Islet precursor cell (in vitro differentiated cells): ENCODE data around the gene ZNF628.
"Not testable (repeated sequence)": the region's sequence is repeated elsewhere in the genome, so short reads cannot be mapped to it uniquely, and the experiment has no call there.

ENCODE experiments used
- DNase-seq: peaks from one replicate; pipeline ENCODE4 v3.0.0-alpha.2; 2018

The ZNF628 gene

DNA sequence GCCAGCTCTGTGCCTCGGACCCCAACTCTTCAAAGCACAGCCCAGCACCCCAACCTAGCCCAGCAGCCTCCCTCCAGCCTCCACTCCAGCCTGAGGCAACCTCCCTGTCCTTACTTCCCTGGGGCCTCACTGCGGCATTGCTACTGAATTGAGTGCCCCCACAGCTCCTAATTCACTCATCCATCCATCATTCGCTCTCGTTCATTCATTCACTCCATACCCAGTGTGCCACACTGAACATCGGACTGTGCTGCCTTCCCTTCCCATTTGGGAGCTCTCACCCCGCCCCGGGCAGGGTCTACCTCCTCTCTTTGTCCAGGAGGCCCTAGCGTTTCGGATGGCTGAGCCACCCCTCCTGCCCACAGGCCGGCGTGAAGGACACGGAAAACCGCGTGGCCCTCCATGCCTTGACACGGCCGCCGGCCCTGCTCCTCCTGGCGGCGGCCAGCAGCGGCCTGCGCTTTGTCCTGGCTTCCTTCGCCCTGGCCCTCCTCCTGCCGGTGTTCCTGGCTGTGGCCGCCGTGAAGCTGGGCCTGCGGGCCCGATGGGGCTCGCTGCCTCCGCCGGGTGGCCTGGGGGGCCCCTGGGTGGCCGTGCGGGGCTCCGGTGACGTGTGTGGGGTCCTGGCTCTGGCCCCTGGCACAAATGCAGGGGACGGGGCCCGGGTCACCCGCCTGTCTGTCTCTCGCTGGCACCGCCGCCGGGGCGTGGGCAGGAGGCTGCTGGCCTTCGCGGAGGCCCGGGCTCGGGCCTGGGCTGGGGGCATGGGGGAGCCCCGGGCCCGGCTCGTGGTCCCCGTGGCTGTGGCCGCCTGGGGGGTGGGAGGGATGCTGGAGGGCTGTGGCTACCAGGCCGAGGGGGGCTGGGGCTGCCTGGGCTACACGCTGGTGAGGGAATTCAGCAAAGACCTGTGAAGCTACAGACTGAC is 9.9 kb downstream of the ZNF628 start:
- peak; percentile 71 for DNase-seq

DNA sequence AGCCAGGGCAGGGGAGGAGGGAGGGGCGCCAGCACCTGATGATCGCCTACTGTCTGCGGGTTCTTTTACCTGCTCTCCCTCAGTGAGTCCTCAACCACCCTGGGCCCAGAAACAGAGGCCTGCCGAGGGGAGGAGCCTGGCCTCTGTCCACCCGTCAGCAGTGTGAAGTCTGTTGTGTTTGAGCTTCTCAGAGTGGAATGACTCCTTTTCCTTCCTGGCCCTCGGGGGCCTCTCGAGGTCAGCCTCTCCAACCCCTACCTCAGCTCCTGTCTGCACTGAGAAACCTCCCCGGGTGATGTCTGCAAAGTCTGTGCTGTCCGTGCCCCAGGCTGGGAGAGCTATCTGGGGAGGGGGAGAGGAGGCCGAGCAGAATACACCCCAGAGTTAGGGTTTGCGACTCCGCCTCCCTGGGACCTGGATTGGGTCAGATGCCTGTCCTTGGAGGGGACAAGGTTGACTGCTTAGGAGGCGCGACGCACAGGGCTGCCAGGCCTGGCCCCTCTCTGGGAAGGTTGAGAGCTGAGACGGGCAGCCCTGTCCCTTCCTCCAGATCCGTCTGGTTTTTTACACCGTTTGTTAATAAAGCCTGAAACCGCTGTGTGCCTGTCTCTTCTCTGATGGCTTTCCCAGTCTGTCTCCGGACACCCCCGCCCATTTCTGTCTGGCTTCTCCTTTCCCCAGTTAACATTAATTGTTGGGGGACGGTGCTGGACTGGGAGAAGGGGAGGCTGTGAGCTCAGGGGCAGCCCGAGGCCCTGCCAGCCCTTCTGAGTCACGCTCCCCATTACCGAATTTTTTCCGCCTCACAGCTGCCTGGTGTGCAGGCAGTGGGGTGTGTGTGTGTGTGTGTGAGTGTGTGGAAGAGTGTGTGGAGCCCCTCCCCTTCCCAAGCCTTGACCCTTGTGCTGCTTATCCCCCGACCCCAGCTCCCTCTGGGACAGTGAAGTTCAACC is 10.8 kb downstream of the ZNF628 start:
- peak; percentile 96 for DNase-seq

DNA sequence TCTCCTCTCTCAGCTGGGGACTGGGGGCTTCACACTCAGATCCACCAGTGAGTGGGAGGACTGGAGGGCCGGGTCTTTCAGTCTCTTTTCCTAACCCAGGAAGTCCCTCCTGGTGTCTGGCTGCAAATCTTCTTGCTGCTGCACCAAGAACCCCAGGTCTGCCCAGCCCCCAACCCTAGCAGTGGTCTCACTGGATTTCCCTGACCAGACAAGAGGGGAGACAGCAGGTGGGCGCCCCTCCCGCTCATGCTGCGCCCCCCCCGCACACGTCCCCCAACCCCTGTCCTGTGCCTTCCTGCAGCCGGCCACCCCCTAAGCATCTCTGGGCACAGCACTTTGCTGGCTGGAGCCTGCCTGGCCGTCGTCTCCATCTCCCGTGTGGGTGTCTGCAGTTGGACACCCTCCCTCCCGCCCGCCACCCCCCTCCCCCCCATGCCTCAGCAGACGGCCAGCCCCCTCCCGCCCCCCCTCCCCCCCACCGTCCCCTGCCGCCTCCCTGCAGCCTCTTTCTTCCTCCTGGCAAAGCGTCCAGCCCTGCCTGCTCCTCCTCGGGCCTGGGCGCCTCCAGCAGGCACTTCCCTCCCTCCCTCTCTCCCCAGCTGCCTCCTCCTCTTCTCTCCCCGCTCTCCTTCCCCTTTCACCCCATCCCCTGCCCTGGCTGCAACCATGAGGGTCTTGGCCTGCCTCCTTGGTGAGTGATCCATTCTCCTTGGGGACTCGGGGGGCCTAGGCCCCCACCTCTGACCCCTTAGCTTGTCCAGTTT is 11.7 kb downstream of the ZNF628 start, which contains the start of gene SSC5D:
Gene SSC5D, plus strand, starts transcription at position 513 of the 764 bp plus-strand sequence. Its CDS starts 154 bp downstream, at position 667.
- DNase-seq, result peak; percentile 81

DNA sequence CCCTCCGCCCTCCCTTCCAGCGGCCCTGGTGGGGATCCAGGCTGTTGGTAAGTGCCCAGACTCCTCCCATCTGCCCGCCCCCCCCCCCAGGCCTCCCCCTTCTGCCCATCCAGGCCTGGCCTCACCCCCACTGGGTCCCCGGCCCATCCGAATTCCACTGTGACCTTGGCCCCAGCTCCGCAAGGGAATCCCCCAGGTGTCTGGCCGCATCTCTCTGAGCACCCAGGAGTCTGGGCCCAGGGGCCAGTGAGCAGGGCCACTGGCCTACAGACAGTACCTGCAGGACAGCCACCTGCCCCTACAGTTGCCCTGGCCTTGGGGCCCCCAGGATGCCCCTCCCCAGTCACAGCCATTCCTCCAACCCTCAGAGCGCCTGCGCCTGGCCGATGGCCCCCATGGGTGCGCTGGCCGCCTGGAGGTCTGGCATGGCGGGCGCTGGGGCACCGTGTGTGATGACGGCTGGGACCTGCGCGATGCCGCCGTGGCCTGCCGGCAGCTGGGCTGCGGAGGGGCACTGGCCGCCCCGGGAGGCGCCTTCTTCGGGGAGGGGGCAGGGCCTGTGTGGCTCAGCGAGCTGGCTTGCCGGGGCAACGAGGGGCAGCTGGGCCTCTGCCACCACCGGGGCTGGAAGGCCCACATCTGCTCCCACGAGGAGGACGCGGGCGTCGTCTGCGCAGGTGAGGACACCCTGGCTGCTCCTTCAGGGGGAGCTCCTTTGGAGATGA is 12.7 kb downstream of the ZNF628 start:
- no peak for DNase-seq

DNA sequence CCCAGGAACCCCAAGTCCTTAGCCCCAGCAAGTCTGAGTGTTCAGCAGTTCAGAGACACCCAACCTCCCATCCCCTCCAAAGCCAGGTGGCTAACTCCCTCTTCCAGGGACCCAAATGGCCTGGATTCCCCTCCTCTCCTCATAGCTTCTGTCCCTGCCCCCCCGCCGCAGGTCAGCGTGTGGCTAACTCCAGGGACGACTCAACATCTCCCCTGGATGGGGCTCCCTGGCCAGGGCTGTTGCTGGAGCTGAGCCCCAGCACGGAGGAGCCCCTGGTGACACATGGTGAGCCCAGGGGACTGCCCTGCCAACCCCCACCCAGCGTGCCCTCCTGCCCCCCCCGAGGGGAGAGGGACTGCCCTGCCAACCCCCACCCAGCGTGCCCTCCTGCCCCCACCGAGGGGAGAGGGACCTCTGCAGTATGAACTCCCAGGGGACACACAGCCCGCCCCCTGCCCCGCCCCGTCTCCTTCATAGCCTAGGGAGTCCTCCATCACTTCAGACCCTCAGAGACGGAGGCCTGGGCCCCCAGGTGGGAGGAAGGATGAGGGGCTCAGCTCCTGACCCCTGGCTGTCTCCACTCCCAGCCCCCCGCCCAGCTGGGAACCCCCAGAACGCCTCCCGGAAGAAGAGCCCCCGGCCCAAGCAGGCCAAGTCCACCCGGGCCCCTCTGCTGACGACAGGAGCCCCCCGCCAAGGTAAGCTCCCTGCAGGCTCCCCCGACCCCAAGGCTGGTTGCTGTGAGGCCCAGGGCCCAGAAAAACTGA is 13.5 kb downstream of the ZNF628 start:
- no peak for DNase-seq

DNA sequence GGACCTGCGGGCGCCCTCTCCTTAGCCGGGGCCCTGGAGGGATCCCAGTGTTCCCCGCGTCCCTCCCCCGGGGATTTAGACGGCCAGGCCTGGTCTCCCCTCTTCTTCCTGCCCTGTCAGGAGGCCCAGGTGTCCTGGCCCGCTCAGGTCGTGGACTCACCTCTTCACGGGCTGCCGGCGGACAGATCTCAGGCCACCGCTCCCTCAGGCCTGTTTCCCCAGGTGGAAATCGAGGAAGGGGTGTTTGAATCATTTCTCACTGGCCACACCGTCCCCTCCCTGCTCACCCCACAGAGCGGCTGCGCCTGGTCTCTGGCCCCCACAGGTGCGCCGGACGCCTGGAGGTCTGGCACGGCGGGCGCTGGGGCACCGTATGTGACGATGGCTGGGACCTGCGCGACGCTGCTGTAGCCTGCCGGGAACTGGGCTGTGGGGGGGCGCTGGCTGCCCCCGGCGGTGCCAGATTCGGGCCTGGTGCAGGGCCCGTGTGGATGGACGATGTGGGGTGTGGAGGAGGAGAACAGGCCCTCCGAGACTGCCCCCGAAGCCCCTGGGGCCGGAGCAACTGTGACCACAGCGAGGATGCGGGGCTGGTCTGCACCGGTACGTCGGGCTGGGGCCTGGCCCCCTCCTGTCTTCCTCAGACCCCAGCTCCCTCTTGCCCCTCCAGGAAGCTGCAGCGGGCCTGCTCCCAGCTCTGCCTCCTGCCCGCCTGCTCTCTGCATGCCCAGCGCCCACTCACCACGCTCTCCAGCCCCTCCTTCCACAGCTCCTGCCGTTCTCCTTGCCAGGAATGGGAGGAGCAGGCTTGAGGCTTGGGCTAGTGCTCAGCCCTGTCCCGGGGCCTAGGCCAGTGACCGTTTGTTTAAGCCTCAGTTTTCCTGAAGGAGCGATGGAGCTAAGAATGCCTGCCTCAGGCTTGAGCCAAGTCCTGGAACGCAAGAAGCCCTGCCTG is 14.3 kb downstream of the ZNF628 start:
- DNase-seq, result no peak

DNA sequence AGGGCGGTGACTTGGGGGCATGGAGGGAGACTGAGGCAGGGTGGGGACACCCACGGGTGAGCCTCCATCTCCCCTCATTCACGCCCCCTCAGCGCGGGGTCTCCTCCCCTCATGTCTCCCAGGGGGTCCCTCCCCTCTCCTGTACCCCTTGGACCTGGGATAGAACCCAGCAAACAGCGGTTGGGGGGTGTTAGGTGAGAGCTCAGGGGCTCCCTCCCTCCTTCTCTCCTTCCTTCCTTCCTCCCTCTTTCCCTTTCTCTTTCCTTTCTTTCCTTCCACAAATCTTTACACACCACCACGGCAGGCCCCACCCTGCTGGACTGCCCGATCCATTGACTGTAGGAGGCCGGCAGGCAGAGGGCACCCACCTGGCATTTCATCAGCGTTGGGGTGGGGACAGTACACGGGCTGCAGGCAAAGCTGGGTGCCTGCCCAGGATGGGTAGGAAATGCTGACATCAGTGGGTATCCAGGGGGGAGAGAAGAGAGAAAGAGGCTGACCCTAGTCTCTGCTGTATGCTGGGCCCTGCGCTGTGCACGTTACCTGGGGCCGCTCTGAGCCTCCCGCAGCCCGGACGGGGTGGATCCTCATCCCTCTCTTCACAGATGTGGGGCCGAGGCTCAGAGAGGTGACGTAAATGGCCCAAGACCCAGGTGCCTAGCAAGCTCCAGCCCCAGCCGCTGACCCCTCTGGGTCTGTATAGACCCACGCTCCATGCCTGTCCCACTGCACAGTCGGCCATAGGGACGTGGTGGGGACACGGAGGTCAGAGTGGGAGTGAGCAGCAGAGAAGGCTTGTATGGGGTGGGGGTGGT is 15.3 kb downstream of the ZNF628 start:
- no peak for DNase-seq

DNA sequence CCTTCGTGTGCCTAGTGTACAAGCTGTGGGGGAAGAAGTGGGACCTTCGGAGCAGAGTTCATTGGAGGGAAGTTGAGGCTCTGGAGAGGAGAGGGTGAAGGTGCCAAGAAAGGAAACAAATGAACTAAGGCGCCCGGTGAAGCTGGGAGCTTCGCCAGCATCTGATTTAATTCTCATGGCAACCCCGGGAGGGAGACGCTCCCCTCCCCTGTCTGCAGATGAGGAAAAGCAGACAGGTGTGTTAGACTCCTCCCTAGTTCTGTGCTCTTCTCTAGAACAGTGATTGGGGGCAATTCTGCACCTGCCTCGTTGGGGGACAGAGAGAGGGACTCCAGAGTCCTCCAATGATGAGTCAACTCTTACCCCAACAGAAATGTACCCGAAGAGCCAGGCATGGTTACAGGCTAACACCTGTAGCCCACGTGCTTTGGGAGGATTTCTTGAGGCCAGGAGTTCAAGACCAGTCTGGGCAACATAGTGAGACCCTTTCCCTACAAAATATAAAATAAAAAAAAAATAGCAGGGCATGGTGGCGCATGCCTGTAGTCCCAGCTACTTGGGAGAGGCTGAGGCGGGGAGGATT is 16.0 kb downstream of the ZNF628 start:
- DNase-seq, result no peak

DNA sequence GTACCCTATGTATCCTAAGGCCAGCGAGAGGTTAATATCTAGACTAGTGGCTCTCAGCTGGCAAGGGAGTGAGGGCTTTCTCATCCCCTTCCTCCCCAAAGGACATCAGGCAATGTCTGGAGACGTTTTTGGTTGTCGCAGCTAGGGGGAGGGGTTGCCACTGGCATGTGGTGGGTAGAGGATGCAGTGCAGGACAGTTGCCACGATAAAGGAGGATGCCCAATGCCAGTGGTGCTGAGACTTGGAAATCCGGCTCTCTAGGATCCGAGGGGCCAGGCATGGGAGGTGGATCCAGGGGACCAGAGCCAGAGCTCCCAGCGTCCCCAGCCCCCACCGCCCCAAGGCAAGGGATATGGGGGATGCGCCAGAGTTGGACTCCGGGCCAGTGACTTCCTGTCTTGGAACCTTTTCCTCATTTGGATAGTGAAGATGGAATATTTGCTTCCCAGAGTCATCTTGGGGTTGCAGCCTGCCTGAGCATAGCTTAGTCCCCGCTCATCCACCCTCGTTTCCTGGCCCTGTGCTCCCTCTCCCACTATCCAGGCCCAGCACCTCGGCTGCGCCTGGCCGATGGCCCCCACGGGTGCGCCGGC is 16.7 kb downstream of the ZNF628 start:
- no peak for DNase-seq

DNA sequence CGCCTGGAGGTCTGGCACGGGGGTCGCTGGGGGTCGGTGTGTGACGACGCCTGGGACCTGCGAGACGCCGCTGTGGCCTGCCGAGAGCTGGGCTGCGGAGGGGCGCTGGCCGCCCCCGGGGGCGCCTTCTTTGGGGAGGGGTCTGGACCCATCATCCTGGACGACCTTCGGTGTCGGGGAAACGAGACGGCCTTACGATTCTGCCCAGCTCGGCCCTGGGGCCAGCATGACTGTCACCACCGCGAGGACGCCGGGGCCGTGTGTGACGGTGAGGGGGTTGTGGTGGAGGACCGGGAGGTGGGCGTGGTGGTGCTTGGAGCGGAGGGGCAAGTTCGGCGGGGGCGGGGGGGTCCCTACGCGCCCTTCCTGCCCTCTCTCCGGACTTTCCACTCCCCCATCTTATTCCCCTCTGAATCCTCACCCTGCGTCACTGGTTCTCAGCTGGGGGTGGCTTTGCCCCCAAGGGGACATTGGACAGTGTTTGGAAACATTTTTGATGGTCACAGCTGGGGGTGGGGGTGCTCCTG is 17.3 kb downstream of the ZNF628 start:
- DNase-seq, result no peak

DNA sequence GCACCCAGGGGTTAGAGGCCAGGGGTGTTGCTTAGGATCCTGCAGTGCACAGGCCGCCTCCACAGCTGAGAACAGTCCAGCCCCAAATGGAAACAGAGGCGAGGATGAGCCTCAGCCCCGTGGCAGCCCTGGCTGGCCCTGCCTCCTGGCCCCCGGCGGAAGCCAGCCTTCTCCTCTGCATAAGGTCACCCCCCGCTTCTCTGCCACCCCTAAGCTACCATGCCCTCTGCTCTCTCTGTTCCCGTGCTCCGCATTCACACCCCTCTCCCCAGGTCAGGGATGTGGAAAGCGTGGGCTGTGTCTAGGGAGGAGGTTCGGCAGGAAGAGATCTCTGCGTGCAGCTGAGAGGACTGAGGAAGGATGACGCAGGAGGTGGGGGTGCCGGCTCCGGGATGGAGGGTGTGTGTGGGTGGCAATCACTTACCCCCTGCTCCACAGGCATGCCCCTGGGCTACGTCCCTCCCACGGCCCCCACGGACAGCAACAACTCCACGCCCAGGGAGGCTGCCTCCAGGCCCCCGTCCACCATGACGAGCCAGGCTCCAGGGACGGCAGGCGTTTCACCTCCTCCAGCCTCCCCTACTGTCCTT is 17.9 kb downstream of the ZNF628 start:
- no peak for DNase-seq

DNA sequence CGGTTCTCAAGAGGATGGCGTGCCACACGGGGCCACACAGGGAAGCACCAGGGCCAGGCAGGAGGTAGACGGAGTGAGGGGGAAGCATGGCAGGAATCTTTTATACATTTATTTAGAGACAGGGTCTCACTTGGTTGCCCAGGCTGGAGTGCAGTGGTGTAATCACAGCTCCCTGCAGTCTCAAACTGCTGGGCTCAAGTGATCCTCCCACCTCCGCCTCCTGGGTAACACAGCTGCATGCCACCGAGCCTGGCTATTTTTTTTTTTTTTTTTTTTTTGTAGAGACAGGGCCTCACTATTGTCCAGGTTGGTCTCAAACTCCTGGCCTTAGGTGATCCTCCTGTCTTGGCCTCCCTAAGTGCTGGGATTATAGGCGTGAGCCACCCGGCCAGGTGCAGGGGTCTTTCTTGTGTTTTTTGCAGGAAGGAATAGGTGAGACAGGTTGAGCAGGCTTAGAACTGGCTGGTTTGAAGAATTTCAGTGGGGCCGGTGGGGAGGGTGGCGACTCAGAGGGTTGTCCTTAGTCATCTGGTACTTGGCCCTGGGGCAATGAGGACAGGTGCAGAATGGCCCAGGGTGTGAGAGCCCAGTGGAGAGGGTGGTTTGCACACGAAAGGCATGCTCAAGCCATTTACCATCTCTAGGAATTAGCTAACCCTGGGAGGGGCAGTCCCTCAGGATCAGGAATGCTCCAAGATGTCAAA is 19.4 kb downstream of the ZNF628 start:
- DNase-seq, result peak; percentile 85

DNA sequence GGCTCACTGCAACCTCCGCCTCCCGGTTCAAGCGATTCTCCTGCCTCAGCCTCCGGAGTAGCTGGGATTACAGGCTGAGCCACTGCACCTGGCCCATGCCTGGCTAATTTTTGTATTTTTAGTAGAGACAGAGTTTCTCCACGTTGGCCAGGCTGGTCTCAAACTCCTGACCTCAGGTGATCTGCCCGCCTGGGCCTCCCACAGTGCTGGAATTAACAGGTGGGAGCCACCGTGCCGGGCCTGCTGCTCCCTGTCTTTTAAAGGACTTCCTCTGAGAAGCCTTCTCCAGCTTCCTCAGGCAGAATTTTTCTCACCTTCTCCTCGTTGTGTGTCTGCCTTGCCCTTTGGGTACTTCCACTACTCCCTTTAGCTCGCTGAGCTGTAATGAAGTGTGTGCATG is 20.4 kb downstream of the ZNF628 start:
- not testable (repeated sequence) for DNase-seq

DNA sequence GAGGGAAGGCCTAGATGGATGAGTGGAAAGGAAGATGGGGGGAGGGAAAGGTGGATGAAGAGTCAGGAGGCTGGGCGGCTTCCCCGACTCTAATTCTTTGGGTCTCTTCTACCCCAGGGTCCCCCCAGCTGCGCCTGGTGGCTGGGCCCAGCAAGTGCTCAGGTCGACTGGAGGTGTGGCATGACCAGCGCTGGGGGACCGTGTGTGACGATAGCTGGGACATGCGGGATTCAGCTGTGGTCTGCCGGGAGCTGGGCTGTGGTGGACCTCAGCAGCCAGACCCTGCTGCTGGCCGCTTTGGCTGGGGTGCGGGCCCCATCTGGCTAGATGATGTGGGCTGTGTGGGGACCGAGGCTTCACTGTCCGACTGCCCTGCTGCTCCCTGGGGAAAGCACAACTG is 21.3 kb downstream of the ZNF628 start:
- no peak for DNase-seq

DNA sequence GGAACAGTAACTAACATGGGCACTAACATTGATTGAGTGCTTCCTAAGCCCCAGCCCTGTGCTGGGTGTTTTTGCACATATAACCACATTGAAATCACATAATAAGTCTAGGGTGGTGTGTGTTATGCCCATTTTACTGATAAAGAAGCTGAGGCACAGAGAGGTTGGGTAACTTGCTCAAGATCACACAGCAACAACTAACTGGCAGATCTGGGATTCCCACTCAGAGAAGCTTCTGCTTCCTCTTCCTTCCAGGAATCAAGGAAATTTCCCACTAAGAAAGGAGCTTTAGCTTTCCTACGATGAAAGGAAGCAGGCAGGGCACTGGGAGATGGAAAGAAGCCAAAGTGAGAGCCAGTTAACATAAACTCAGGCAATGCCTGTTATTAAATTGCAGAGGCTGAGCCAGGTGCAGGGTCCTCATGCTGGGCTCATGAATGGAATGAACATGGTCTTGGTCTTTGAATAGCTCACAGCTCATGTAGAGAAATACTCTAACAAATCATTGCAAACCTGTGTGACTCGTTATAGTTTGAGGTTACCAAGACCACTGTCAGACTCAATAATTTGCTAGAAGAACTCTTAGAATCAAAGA is 21.9 kb downstream of the ZNF628 start:
- no peak for DNase-seq

DNA sequence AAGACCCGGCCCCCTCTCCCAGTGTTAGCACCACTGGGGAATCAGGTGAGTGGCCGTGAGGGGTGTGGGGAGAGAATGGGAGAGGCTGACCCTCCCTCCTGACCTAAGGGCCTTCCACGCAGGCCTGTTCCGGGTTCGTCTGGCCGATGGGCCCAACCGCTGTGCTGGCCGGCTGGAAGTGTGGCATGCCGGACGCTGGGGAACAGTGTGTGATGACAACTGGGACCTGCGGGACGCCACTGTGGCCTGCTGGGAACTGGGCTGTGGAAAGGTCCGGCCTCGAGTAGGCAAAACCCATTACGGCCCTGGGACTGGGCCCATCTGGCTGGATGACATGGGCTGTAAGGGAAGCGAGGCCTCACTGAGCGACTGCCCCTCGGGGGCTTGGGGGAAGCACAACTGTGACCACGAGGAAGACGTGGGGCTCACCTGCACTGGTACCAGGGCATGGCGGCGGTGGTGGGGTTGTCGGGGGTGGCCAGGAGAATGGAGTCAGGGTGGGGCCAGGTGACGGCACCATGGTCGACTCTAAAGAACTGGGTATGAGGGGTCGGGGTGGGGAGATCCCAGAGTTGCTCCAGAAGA is 24.0 kb downstream of the ZNF628 start:
- no peak for DNase-seq
